HG02642 (cell line): ENCODE results near the gene CTXND1.

Experiments used
- ATAC-seq: cut with Tn5 transposase; IDR thresholded peaks from one replicate; pipeline ENCODE4 v1.9.1; 2021; ENCODE audit warnings: mild to moderate bottlenecking; ENCODE audit not compliant: unreplicated experiment, poor library complexity

Gene CTXND1

GRCh38 chr15:80184554-80184953, 67.5 kb downstream of the CTXND1 start:
- no peak for ATAC-seq

DNA sequence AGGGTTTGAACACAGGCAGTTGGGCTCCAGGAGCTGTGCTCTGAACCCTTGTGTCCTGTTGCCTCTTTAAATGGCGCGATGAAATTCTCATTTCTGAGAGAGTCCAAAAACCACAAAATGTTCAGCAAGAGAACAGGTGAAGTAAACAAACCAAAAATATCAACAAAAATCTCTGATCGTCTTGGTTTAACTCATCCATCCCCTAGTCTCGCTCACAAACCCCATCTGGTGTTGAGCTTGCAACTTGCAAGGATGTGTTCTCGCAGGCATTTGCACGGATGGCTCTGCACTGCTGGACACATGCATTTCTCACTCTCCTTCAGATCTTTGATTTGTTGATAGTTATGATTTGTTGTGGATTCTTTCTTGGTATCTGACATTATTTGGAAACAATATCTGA, 68.1 kb downstream of the CTXND1 start:
- ATAC-seq: no peak

- no peak for ATAC-seq
Observed at GRCh38 chr15:80183306-80183705, 68.7 kb downstream of the CTXND1 start.

- ATAC-seq: no peak
Observed at GRCh38 chr15:80182611-80183261, 69.3 kb downstream of the CTXND1 start.

- ATAC-seq: no peak
Observed at GRCh38 chr15:80180986-80181385, 71.0 kb downstream of the CTXND1 start.

GRCh38 chr15:80180468-80180867, 71.5 kb downstream of the CTXND1 start:
- no peak for ATAC-seq

- ATAC-seq: no peak
Observed at GRCh38 chr15:80179935-80180334, 72.1 kb downstream of the CTXND1 start.

- ATAC-seq: no peak
Observed at GRCh38 chr15:80179025-80179759, 72.8 kb downstream of the CTXND1 start.

- ATAC-seq: no peak
Observed at GRCh38 chr15:80177156-80177555, 74.9 kb downstream of the CTXND1 start.

DNA sequence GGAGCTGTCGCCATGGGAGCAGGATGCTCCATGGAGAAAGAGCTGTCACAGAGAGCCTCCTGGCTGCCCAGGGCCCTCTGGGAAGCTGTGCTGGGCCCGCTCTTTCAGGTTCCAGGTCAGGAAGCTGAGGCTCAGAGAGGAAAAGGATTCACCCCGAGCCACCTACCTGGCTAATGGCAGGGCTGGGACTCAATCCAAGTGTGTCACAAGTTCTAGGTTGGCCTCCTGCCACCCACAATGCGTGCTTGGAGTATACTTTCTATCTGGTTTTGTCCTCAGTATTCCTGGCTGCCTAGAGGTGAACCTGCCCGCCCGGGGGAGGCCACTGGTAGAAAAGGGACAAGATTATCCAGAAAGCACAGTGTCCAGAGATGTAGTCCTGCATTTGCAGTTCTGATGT, 75.6 kb downstream of the CTXND1 start:
- ATAC-seq: no peak

DNA sequence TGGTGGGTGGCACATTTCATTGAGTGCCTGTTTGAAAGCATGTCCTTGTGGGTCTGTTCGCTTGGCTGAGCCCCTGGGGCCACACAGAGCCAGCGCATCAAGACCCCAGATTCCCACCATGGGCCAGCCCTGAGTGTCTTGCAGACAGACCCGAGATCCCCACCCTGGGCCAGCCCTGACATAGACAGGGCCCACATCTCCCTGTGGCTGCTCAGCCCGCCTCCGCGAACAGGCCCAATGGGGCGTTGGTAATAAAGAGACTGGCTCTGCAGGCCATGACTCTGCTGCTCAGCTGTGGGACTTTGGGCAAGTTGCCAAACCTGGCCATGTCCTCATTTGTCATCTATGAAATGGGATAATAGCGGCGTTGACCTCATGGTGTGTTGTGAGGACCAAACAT, 76.6 kb downstream of the CTXND1 start:
- ATAC-seq: no peak

DNA sequence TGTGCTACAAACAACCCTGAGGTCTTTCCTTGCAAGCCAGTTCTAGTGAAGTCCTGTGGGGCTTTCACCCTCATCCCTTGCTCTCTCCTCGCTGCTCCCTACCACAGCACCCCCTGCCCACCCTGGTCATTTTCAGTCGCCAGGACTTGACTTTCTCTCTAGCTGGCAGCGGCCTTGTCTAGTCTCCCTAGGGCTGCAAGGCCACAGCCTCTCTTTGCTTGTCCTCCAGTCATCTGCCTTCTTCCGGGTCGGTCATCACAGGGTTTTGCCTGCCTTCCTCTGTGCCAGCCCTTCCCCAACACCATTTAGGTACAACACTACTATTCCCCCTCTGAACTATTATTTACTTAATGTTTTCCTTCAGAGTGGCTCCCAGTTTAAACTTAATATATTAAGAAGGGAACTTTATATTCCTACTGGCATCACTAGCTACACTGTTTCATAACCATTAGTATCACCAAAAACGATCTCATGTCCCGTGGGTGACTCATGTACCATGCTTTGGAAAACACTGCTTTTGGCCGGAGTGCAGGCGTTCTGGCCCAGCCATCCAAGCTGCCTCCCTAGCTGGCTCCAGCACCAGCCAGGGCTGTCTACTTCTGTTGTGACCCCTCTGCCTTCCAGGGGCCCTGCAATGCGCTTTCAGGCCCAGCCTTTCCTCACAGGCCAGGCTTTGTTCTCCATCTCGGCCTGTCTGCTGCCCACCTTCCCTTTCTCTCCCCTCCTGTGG, 77.8 kb downstream of the CTXND1 start:
- ATAC-seq: no peak

- peak; percentile 81 for ATAC-seq
Observed at GRCh38 chr15:80173022-80173759, 78.8 kb downstream of the CTXND1 start.

DNA sequence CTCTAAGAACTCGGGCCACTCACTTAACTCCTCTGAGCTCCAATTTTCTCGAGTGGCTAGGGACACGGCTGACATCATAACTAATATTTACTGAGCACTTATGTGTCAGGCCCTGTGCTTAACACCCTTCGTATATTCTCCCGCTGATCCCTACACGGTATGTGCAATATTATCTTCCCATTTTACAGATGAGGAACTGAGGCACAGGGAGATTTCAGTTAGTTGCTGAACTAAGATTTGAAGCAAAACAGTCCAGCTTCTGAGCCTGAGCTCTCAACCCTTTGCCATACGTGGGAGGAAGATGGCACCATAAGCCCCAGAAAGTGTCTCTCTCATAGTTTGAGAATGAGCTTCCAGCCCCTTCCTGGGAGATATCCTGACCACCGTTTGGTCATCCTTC, 79.6 kb downstream of the CTXND1 start:
- no peak for ATAC-seq

DNA sequence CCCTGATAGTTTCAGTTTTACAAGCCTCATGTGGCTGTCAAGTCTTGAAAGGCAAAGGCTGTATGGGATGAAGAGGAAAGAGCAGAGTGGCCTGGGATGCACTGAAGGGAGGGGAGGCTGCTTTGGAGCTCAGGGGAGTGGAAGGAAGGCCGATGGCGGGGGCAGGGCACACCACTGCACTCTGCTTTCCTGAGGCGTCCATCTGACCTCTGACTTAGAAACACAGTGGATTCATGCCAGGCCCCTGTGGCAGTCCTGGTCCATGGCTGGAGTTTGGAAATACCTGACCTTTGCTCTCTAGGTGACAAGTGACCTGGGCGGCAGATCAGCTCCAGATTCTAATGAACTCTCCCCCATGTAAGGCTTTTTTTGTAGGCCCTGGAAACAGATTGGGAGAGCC, 80.2 kb downstream of the CTXND1 start:
- ATAC-seq: no peak

DNA sequence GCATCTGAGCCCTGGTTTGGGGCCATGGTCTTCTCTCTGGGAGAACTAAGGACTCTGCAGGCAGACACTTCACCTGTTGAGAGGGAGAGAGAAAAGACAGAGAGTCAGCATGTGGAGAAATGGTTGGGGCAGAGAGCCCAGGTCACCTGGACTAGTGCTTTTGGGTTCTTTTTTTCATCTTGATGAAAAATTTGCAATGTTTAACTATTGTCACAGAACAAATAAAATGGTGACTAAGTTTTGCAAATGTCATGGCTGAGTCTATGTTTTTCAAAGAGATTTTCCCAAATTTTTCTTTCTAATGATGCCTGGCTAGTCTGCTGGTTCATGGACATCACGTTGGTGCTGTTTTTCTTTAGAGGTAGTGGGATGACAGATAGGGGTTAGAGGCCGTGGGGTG, 81.4 kb downstream of the CTXND1 start:
- no peak for ATAC-seq

DNA sequence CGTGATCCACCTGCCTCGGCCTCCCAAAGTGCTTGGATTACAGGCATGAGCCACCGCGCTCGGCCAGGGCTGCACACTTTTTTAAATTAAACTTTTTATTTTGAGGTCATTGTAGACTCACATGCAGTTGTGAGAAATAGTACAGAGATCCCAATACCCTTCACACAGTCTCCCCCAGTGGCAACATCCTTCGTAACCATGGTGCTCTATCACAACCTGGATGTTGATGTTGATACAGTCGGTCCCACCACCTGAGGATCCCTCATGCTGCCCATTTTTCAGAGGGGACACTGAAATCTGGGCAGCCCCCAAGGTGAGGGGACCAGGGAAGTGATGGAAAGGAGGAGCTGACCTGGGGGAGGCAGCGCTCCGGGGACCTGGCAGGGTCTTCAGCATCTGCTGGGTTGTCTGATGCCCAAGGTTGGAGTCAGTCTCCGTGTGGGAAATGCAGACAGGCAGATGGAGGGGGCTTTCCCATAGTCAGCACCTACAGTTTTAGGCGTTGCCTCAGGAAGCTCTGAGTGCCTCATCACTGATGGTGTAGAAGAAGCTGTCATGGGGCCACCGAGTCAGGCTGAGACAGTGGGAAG, 82.2 kb downstream of the CTXND1 start:
- ATAC-seq: no peak

DNA sequence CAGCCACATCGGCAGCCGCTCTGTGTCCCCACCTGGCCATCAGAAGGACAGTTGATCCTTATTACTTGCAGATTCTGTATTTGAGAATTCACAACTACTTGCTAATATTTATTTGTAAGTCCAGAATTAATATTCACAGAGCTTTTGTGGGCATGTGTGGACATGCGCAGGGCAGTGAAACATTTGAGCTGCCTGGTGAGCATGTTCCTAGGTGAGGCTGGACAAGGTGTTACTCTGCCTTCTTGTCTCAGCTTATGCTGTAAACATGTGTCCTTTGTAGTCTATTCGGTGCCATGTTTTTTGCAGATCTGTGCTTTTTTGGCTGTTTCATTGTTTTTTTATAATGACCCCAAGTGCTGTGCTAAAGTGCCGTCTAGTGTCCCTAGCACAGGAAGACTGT, 83.6 kb downstream of the CTXND1 start:
- no peak for ATAC-seq

DNA sequence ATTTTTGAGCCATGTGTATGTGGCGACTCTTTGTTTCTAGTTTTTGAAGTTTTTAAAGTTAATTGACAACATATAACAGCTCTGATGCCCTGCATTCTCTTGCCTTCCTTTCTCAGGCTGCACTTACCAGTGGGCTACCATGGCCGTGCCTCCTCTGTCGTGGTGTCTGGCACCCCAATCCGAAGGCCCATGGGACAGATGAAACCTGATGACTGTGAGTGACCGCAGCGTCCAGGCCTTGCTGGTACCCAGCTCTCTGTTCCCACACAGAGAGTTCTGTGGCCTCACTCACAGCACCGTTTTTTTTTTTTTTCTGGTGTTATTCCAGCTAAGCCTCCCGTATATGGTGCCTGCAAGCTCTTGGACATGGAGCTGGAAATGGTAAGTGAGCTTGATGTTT, 84.1 kb downstream of the CTXND1 start:
- no peak for ATAC-seq

DNA sequence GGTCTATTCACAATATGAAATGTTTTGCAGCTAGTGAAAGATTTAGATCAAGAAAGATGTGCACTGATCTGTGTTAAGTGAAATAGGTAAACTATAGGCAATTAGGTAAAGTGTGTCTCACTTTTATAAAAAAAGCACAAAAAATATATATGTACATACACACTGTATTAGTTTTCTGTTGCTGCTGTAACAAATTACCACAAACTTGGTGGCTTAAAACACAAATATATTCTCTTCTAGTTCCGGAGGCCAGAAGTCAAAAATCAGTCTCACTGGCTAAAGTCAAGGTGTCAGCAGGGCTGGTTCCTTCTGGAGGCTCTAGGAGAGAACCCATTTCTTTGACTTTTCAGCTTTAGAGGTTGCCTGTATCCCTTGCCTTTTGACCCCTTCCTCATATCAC, 88.1 kb downstream of the CTXND1 start:
- no peak for ATAC-seq
